ENCODE data around the gene POLR2H. TPM values are rescaled to one million over a fixed set of nuclear protein-coding genes. Genes with fewer than 3 reads are reported as not detected.

The POLR2H gene
- total RNA-seq, 1 donor from 2014 or later = 64.3 TPM

DNA sequence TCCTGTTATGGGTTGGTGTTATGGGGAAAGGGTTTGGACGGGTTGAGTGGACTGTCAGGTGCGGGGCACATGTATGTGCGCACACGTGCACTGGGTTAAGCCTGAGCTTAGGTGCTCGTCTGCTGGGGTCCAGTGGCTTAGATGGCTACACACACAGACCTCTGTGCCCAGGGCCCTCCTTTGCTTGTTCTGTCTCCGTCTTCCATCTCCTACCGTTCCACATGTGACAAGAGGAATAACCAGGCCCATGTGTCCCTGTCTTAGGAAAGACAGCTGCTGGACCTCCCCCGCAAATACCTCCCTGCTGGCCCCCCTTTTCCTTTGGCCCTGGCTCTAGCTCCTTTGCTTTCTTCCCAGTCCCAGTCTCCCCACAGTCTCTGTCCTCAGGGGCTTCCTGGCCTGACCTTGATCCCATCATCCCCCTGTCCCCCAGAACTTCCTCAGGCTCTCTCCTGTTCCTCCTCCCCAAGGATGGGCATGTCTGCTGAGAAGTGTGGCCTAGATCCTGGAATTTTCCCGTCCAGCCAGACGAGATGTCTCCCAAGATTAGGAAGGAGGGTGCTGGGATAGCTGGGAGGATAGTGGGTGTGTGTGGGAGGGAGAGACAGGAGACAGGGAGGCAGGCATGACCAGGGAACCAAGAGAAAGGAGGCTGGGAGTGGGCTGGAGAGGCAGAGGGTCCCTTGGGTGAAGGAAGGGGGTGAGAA lies 17.3 kb downstream of the POLR2H start:
- no peak for DNase-seq (ENCODE audit: extremely low spot score in 2 of 2)
- intact Hi-C loops (cut with DNase I) = loop anchor here (10.0 kb wide), 1 partner anchor 136 kb away; no protein-coding TSS in a partner anchor
- Histone ChIP-seq H3K9me3 (no peaks in the 10 kb centered on the region), H3K36me3 (no peaks in the 10 kb centered on the region), H3K27ac (peak overlapping the region; percentile 91), H3K27me3 (no peaks in the 10 kb centered on the region), H3K4me1 (peaks cover 34% of the 10 kb centered on the region), H3K4me3 (peak overlapping the region; percentile 44 to 89)
- TF ChIP-seq, protein P1, sequence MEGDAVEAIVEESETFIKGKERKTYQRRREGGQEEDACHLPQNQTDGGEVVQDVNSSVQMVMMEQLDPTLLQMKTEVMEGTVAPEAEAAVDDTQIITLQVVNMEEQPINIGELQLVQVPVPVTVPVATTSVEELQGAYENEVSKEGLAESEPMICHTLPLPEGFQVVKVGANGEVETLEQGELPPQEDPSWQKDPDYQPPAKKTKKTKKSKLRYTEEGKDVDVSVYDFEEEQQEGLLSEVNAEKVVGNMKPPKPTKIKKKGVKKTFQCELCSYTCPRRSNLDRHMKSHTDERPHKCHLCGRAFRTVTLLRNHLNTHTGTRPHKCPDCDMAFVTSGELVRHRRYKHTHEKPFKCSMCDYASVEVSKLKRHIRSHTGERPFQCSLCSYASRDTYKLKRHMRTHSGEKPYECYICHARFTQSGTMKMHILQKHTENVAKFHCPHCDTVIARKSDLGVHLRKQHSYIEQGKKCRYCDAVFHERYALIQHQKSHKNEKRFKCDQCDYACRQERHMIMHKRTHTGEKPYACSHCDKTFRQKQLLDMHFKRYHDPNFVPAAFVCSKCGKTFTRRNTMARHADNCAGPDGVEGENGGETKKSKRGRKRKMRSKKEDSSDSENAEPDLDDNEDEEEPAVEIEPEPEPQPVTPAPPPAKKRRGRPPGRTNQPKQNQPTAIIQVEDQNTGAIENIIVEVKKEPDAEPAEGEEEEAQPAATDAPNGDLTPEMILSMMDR (IDR thresholded peaks at IDR 0.05) = no peak
- TF ChIP-seq POLR2AphosphoS5 (IDR thresholded peaks at IDR 0.05; ENCODE audit: insufficient read depth in 1 of 2, low read depth in 1 of 2) = peak in 1 of 2 donors; percentile 9

DNA sequence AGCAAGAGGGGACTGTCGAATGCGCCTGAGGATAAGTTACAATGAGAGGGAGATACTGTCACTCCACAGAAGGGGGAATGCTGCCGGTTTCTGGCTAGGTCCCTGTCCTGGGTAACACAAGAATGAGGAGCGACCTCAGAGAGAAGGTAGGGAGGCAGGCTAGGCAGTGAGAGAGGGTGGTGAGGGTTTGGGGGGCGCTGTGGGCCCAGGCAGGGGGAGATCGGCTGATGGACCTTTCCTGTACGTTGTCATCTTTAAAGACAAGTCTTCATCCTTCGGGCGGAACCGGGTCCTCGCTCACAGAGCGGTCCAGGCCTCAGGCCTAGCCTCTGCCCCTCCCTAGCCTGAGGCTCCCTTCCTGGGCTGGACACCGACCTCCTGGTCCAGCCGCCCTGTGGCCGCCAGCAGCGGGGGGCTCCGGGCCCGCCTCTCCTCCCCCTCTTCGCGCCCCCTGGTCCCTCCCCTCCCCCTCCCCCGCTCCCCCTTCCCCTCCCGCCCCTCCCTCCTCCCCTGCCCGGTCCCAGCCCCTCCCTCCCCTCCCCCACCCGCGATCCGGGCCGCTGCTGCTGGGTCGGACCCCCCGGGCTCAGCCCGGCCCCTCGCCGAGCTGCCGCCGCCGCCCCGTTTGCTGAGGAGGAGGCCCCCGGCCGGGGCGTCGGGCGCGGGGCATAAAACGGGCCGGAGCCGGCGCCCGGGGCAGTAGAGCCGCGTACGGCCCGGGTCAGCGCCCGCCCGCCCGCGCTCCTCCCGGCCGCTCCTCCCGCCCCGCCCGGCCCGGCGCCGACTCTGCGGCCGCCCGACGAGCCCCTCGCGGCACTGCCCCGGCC lies 18.1 kb downstream of the POLR2H start, which contains the start of gene CHRD:
TSS of gene CHRD (plus strand) at position 697 of the 827 bp plus-strand sequence. CDS start 265 bp downstream, outside the sequence.
- Histone ChIP-seq H3K4me1 (peaks cover 32% of the 10 kb centered on the region), H3K4me3 (peak within 1 kb of the TSS; percentile 44 to 89), H3K9me3 (no peaks in the 10 kb centered on the region), H3K36me3 (no peaks in the 10 kb centered on the region), H3K27ac (peak within 1 kb of the TSS; percentile 91), H3K27me3 (no peaks in the 10 kb centered on the region)
- TF ChIP-seq POLR2AphosphoS5 (IDR thresholded peaks at IDR 0.05; ENCODE audit: insufficient read depth in 1 of 2, low read depth in 1 of 2) = peak in 1 of 2 donors; percentile 38
- TF ChIP-seq POLR2A (IDR thresholded peaks at IDR 0.05) = peak in 1 of 2 donors; percentile 9
- TF ChIP-seq, protein P1 (IDR thresholded peaks at IDR 0.05) = no peak
- no peak for DNase-seq (ENCODE audit: extremely low spot score in 2 of 2)
- intact Hi-C loops (cut with DNase I) = loop anchor here (10.0 kb wide), 1 partner anchor 135 kb away; no protein-coding TSS in a partner anchor

DNA sequence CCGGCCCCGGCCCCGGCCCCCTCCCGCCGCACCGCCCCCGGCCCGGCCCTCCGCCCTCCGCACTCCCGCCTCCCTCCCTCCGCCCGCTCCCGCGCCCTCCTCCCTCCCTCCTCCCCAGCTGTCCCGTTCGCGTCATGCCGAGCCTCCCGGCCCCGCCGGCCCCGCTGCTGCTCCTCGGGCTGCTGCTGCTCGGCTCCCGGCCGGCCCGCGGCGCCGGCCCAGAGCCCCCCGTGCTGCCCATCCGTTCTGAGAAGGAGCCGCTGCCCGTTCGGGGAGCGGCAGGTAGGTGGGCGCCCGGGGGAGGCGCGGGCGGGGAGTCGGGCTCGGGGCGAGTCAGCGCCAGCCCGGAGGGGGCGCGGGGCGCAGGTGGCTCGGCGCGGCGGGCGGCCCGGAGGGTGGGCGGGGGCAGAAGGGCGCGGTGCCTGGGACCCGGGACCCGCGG lies 18.7 kb downstream of the POLR2H start:
- TF ChIP-seq POLR2A (IDR thresholded peaks at IDR 0.05) (no peak), POLR2AphosphoS5 (IDR thresholded peaks at IDR 0.05; ENCODE audit: insufficient read depth in 1 of 2, low read depth in 1 of 2) (no peak)
- TF ChIP-seq, protein P1 (IDR thresholded peaks at IDR 0.05) = no peak
- Histone ChIP-seq H3K4me3 (peak overlapping the region; percentile 44 to 89), H3K36me3 (no peaks in the 10 kb centered on the region), H3K27me3 (no peaks in the 10 kb centered on the region), H3K27ac (peak overlapping the region; percentile 68), H3K4me1 (peaks cover 32% of the 10 kb centered on the region), H3K9me3 (no peaks in the 10 kb centered on the region)
- DNase-seq (ENCODE audit: extremely low spot score in 2 of 2) = no peak
- intact Hi-C loops (cut with DNase I) = no loop called here

DNA sequence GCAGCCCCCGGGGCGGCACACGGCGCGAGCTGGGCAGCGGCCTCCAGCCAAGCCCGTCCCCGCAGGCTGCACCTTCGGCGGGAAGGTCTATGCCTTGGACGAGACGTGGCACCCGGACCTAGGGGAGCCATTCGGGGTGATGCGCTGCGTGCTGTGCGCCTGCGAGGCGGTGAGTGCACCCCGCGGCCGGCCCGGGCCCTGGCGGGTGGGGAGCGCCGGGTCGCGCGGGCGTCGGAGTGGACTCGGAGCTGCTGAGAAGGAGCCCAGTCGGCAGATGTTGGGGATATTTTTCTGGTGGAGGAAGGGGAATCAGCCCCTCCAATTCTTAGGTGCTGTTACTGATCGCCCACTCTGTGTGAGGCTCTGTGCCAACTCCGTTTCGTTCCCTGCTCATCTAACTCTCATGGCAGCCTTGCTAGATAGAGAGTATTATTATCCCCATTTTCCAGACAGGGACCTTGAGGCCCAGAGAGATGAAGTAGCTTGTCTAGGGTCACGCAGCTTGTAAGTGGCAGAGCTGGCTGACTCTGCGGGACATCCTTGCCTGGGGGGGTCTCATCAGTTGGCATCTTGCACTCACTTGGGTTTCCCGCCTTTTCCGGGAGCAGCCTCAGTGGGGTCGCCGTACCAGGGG lies 19.2 kb downstream of the POLR2H start:
- intact Hi-C loops (cut with DNase I) = no loop called here
- peaks cover 32% of the 10 kb centered on the region for H3K4me1 ChIP-seq
- H3K27ac ChIP-seq = peak overlapping the region; percentile 68
- peak overlapping the region; percentile 44 to 89 for H3K4me3 ChIP-seq
- TF ChIP-seq POLR2AphosphoS5 (IDR thresholded peaks at IDR 0.05; ENCODE audit: insufficient read depth in 1 of 2, low read depth in 1 of 2) (no peak), POLR2A (IDR thresholded peaks at IDR 0.05) (no peak)
- TF ChIP-seq, protein P1 (IDR thresholded peaks at IDR 0.05) = no peak
- peaks cover 0 to under 1% of the 10 kb centered on the region in 2 donors for H3K36me3 ChIP-seq
- H3K9me3 ChIP-seq = no peaks in the 10 kb centered on the region
- H3K27me3 ChIP-seq = no peaks in the 10 kb centered on the region
- DNase-seq (ENCODE audit: extremely low spot score in 2 of 2) = no peak

Data from vagina (tissue), 2 donors.